Omental fat pad (tissue), 4 donors: Measurements from ENCODE around the gene ADGRA3. TPM values are rescaled to one million over a fixed set of nuclear protein-coding genes. Genes with fewer than 3 reads are reported as not detected.

Source experiments
- ATAC-seq: fragments of 150-250 bp; one replicate; pipeline ENCODE4 v1.9.1; 2016; ENCODE audit warnings: mild to moderate bottlenecking, moderate library complexity; ENCODE audit not compliant: low FRiP score
- DNase-seq: peaks from one replicate; pipeline ENCODE4 v3.0.0-alpha.2; 2019; ENCODE audit warnings: low spot score
- total RNA-seq, 4 donors: library from RNA; depleted of rRNA; stranded (reverse); fragments of >200 nt; gene quantifications; one replicate each; pipeline ENCODE4 v1.1.0, GENCODE V29; 2016
- TF ChIP-seq, protein P1 (sequence below), 3 donors: fragments of 450-650 bp; IDR thresholded peaks; one replicate each; pipeline ENCODE4 v1.5.1; 2016 to 2017; ENCODE audit warnings: antibody characterized with exemption in 3 of 3, mild to moderate bottlenecking in 3 of 3, moderate library complexity in 2 of 3

ADGRA3 gene
- total RNA-seq, 4 donors from 2014 or later, result 13.7 to 48.3 (median 28.9) TPM

GRCh38 chr4:22454216-22454838, 61.5 kb downstream of the ADGRA3 start:
- DNase-seq (no peak), ATAC-seq (no peak)
- TF ChIP-seq, protein P1, sequence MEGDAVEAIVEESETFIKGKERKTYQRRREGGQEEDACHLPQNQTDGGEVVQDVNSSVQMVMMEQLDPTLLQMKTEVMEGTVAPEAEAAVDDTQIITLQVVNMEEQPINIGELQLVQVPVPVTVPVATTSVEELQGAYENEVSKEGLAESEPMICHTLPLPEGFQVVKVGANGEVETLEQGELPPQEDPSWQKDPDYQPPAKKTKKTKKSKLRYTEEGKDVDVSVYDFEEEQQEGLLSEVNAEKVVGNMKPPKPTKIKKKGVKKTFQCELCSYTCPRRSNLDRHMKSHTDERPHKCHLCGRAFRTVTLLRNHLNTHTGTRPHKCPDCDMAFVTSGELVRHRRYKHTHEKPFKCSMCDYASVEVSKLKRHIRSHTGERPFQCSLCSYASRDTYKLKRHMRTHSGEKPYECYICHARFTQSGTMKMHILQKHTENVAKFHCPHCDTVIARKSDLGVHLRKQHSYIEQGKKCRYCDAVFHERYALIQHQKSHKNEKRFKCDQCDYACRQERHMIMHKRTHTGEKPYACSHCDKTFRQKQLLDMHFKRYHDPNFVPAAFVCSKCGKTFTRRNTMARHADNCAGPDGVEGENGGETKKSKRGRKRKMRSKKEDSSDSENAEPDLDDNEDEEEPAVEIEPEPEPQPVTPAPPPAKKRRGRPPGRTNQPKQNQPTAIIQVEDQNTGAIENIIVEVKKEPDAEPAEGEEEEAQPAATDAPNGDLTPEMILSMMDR (IDR thresholded peaks at IDR 0.05), result no peak

GRCh38 chr4:22444813-22445212, 71.1 kb downstream of the ADGRA3 start:
- ATAC-seq (no peak), DNase-seq (no peak)
- TF ChIP-seq, protein P1 (IDR thresholded peaks at IDR 0.05), result no peak

DNA sequence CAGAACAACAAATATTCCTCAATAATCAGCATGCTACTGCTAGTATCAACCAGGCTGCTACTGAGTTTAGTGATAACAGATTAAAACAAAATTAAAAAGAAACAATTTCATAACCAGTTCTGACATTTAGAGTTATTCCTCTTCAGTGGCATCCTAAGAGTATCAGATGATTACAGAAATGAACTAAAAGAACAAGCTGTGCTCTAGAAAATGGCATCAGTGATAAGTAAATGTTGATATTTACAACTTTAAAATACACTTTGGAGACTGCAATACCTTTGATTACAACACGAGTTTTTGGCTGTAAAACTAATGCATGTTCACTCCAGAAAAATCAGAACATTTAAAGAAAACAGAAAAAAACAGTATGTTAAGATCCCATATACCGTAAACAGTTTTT, 72.9 kb downstream of the ADGRA3 start:
- ATAC-seq (no peak), DNase-seq (no peak)
- TF ChIP-seq, protein P1 (IDR thresholded peaks at IDR 0.05), result no peak

GRCh38 chr4:22440999-22441398, 74.9 kb downstream of the ADGRA3 start:
- TF ChIP-seq, protein P1 (IDR thresholded peaks at IDR 0.05), result no peak
- ATAC-seq (no peak), DNase-seq (no peak)

GRCh38 chr4:22439947-22440346, 75.9 kb downstream of the ADGRA3 start:
- no peak for ATAC-seq
- no peak for DNase-seq
- TF ChIP-seq, protein P1 (IDR thresholded peaks at IDR 0.05), result no peak

DNA sequence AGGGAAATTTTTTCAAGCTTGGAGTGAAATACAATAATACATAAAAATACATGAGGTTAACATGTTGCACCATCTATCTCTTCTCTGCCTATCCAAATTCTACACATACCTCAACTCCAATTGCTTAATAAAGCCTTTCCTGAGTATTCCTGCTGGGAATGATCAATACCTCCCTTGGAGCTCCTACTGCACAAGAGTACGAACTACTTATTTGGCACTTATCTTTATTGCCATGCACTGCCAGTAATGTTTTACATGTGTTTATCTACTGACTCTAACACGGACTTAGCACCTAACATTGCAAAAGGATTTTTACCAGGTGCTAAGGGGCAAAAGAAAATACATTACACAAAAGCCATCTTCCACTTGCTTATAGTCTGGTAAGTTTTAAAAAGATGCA, 80.2 kb downstream of the ADGRA3 start:
- no peak for ATAC-seq
- TF ChIP-seq, protein P1 (IDR thresholded peaks at IDR 0.05), result no peak
- DNase-seq, result no peak

DNA sequence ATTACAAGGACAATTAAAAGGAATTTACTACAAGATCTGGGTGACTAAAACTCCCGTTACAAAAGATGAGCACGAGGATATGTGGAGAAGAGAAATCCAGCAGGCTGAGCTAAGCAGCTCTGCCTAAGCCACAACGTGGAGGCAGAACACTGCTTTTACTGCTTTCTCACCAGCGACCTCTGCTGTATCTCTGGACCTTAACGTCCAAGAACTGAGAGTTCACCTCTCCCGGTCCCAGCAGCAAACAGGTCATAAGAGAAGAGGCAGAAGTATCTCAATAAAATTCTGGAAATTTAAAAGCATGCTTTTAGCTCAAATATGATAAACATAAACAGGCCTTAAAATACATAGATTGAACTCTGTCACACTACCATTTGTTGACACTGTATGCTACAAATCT, 81.0 kb downstream of the ADGRA3 start:
- ATAC-seq (peak; percentile 66), DNase-seq (no peak)
- TF ChIP-seq, protein P1 (IDR thresholded peaks at IDR 0.05), result no peak
